Activated CD8-positive, alpha-beta memory T cell treated with anti-CD3 and anti-CD28 coated beads, Interleukin-2, amount 50 U/mL, for 24 hours (primary cell): ENCODE measurements around the gene MAPK12.
"Not testable (repeated sequence)": the region's sequence is repeated elsewhere in the genome, so short reads cannot be mapped to it uniquely, and the experiment has no call there.

ENCODE experiments used
- DNase-seq: peaks from one replicate; pipeline ENCODE4 v3.0.0-alpha.2; 2020; ENCODE audit errors: extremely low read depth

The MAPK12 gene

GRCh38 chr22:50282361-50283155 lies 21.1 kb upstream of the MAPK12 start:
- DNase-seq, result no peak

- DNase-seq, result no peak
Observed at GRCh38 chr22:50281957-50282356, 20.5 kb upstream of the MAPK12 start.

GRCh38 chr22:50281384-50281760 lies 19.9 kb upstream of the MAPK12 start:
- no peak for DNase-seq

- DNase-seq, result no peak
Observed at GRCh38 chr22:50280708-50281383, 19.4 kb upstream of the MAPK12 start.

- no peak for DNase-seq
Observed at GRCh38 chr22:50280022-50280707, 18.7 kb upstream of the MAPK12 start.

- DNase-seq, result no peak
Observed at GRCh38 chr22:50278956-50279619, 17.6 kb upstream of the MAPK12 start.

GRCh38 chr22:50278461-50278860 lies 17.0 kb upstream of the MAPK12 start:
- DNase-seq, result no peak

GRCh38 chr22:50277761-50278160 lies 16.3 kb upstream of the MAPK12 start:
- DNase-seq, result no peak

- no peak for DNase-seq
Observed at GRCh38 chr22:50276143-50276542, 14.7 kb upstream of the MAPK12 start.

- DNase-seq, result no peak
Observed at GRCh38 chr22:50275181-50276055, 13.9 kb upstream of the MAPK12 start.

- DNase-seq, result no peak
Observed at GRCh38 chr22:50274771-50275170, 13.3 kb upstream of the MAPK12 start.

GRCh38 chr22:50274311-50274710 lies 12.8 kb upstream of the MAPK12 start:
- no peak for DNase-seq

GRCh38 chr22:50273781-50274180 lies 12.3 kb upstream of the MAPK12 start:
- DNase-seq, result not testable (repeated sequence)

- not testable (repeated sequence) for DNase-seq
Observed at GRCh38 chr22:50273352-50273751, 11.9 kb upstream of the MAPK12 start.

- DNase-seq, result no peak
Observed at GRCh38 chr22:50272044-50272802, 10.7 kb upstream of the MAPK12 start.

GRCh38 chr22:50271519-50271970 lies 10.1 kb upstream of the MAPK12 start:
- DNase-seq, result no peak

GRCh38 chr22:50270666-50271394 lies 9.3 kb upstream of the MAPK12 start:
- DNase-seq, result no peak

GRCh38 chr22:50269970-50270665 lies 8.6 kb upstream of the MAPK12 start, which contains the start of gene MAPK11:
Gene MAPK11, minus strand, starts transcription at chr22:50270380. Its CDS starts 88 bp downstream, at chr22:50270292.
- DNase-seq, result no peak

GRCh38 chr22:50269573-50269969 lies 8.1 kb upstream of the MAPK12 start:
- DNase-seq, result no peak
